Measurements from ENCODE around the gene RPS6KA2. TPM values are rescaled to one million over a fixed set of nuclear protein-coding genes. Genes with fewer than 3 reads are reported as not detected.

The RPS6KA2 gene
- total and polyA plus RNA-seq, 5 experiments from 2014 or later = 2.1 to 13.6 (median 4.8) TPM

GRCh38 chr6:166654573-166654972 lies 27.5 kb upstream of the RPS6KA2 start:
- Mint-ChIP-seq H3K27ac (no peak overlapping the region), H3K27me3 (peaks cover 0 to 39% (median 12%) of the 10 kb centered on the region in 5 donors), H3K36me3 (peaks cover 0 to 5% (median 0%) of the 10 kb centered on the region in 3 donors), H3K4me1 (peaks cover 0 to 18% (median 12%) of the 10 kb centered on the region in 4 donors), H3K9me3 (no peaks in the 10 kb centered on the region), H3K4me3 (no peak overlapping the region)
- POLR2A ChIA-PET = no interaction called here
- DNase-seq = no peak
- no peak for ATAC-seq

- DNase-seq = no peak
- peaks cover 0 to 5% (median 0%) of the 10 kb centered on the region in 3 donors for H3K36me3 Mint-ChIP-seq
- H3K4me1 Mint-ChIP-seq = peaks cover 0 to 18% (median 12%) of the 10 kb centered on the region in 4 donors
- peaks cover 0 to 30% (median 9%) of the 10 kb centered on the region in 5 donors for H3K27me3 Mint-ChIP-seq
- no peak overlapping the region for H3K4me3 Mint-ChIP-seq
- POLR2A ChIA-PET = no interaction called here
- ATAC-seq = no peak
- H3K27ac Mint-ChIP-seq = no peak overlapping the region
- H3K9me3 Mint-ChIP-seq = no peaks in the 10 kb centered on the region
Observed at GRCh38 chr6:166653639-166653941, 26.5 kb upstream of the RPS6KA2 start.

GRCh38 chr6:166650824-166651807 lies 24.1 kb upstream of the RPS6KA2 start:
- ATAC-seq (no peak), DNase-seq (no peak)
- Mint-ChIP-seq H3K27ac (no peak overlapping the region), H3K4me1 (no peaks in the 10 kb centered on the region), H3K36me3 (no peaks in the 10 kb centered on the region), H3K27me3 (peaks cover 0 to 8% (median 0%) of the 10 kb centered on the region in 5 donors), H3K4me3 (no peak overlapping the region), H3K9me3 (no peaks in the 10 kb centered on the region)
- POLR2A ChIA-PET = no interaction called here

- no peak for ATAC-seq
- no peak for DNase-seq
- H3K9me3 Mint-ChIP-seq = peaks cover 0 to 4% (median 0%) of the 10 kb centered on the region in 9 donors
- H3K27me3 Mint-ChIP-seq = peaks cover 0 to 8% (median 0%) of the 10 kb centered on the region in 5 donors
- no peaks in the 10 kb centered on the region for H3K36me3 Mint-ChIP-seq
- no peak overlapping the region for H3K4me3 Mint-ChIP-seq
- no peaks in the 10 kb centered on the region for H3K4me1 Mint-ChIP-seq
- POLR2A ChIA-PET = no interaction called here
- H3K27ac Mint-ChIP-seq = peak overlapping the region in 1 of 10 donors; percentile 32
Observed at GRCh38 chr6:166650047-166650446, 23.0 kb upstream of the RPS6KA2 start.

GRCh38 chr6:166648846-166649245 lies 21.8 kb upstream of the RPS6KA2 start:
- ATAC-seq (no peak), DNase-seq (no peak)
- peaks cover 0 to 8% (median 0%) of the 10 kb centered on the region in 5 donors for H3K27me3 Mint-ChIP-seq
- POLR2A ChIA-PET = no interaction called here
- peaks cover 0 to 6% (median 0%) of the 10 kb centered on the region in 3 donors for H3K36me3 Mint-ChIP-seq
- no peak overlapping the region for H3K27ac Mint-ChIP-seq
- no peak overlapping the region for H3K4me3 Mint-ChIP-seq
- H3K4me1 Mint-ChIP-seq = no peaks in the 10 kb centered on the region
- H3K9me3 Mint-ChIP-seq = peaks cover 0 to 12% (median 4%) of the 10 kb centered on the region in 9 donors

- peaks cover 0 to 19% (median 10%) of the 10 kb centered on the region in 9 donors for H3K9me3 Mint-ChIP-seq
- peaks cover 0 to 16% (median 0%) of the 10 kb centered on the region in 3 donors for H3K36me3 Mint-ChIP-seq
- no peak for ATAC-seq
- POLR2A ChIA-PET = no interaction called here
- H3K4me3 Mint-ChIP-seq = no peak overlapping the region
- H3K4me1 Mint-ChIP-seq = no peaks in the 10 kb centered on the region
- H3K27me3 Mint-ChIP-seq = peaks cover 0 to 8% (median 0%) of the 10 kb centered on the region in 5 donors
- H3K27ac Mint-ChIP-seq = no peak overlapping the region
- DNase-seq = no peak
Observed at GRCh38 chr6:166647896-166648295, 20.8 kb upstream of the RPS6KA2 start.

GRCh38 chr6:166646716-166647115 lies 19.7 kb upstream of the RPS6KA2 start:
- Mint-ChIP-seq H3K4me1 (no peaks in the 10 kb centered on the region), H3K27ac (no peak overlapping the region), H3K9me3 (peaks cover 0 to 29% (median 14%) of the 10 kb centered on the region in 9 donors), H3K4me3 (no peak overlapping the region), H3K27me3 (peaks cover 0 to 4% (median 0%) of the 10 kb centered on the region in 5 donors), H3K36me3 (peaks cover 0 to 21% (median 2%) of the 10 kb centered on the region in 3 donors)
- POLR2A ChIA-PET = no interaction called here
- DNase-seq (no peak), ATAC-seq (no peak)

- ATAC-seq = no peak
- H3K36me3 Mint-ChIP-seq = peaks cover 0 to 21% (median 2%) of the 10 kb centered on the region in 3 donors
- POLR2A ChIA-PET = no interaction called here
- no peaks in the 10 kb centered on the region for H3K4me1 Mint-ChIP-seq
- H3K27ac Mint-ChIP-seq = no peak overlapping the region
- H3K4me3 Mint-ChIP-seq = no peak overlapping the region
- no peak for DNase-seq
- H3K27me3 Mint-ChIP-seq = peaks cover 0 to 5% (median under 1%) of the 10 kb centered on the region in 5 donors
- peaks cover 0 to 31% (median 14%) of the 10 kb centered on the region in 9 donors for H3K9me3 Mint-ChIP-seq
Observed at GRCh38 chr6:166645896-166646295, 18.8 kb upstream of the RPS6KA2 start.

GRCh38 chr6:166644681-166645080 lies 17.6 kb upstream of the RPS6KA2 start:
- Mint-ChIP-seq H3K27ac (no peak overlapping the region), H3K4me3 (no peak overlapping the region), H3K9me3 (peaks cover 0 to 31% (median 14%) of the 10 kb centered on the region in 9 donors), H3K36me3 (peaks cover 0 to 21% (median 2%) of the 10 kb centered on the region in 3 donors), H3K27me3 (peaks cover 1 to 13% (median 3%) of the 10 kb centered on the region in 5 donors), H3K4me1 (peaks cover 4 to 11% (median 6%) of the 10 kb centered on the region in 4 donors)
- ATAC-seq (no peak), DNase-seq (no peak)
- POLR2A ChIA-PET = no interaction called here

- H3K4me3 Mint-ChIP-seq = no peak overlapping the region
Observed at GRCh38 chr6:166643891-166644590, 17.0 kb upstream of the RPS6KA2 start.

GRCh38 chr6:166642646-166643045 lies 15.6 kb upstream of the RPS6KA2 start:
- peaks cover 4 to 33% (median 20%) of the 10 kb centered on the region in 5 donors for H3K27me3 Mint-ChIP-seq
- POLR2A ChIA-PET = no interaction called here
- no peak overlapping the region for H3K4me3 Mint-ChIP-seq
- H3K36me3 Mint-ChIP-seq = peaks cover 0 to 21% (median 2%) of the 10 kb centered on the region in 3 donors
- no peak overlapping the region for H3K27ac Mint-ChIP-seq
- peaks cover 8 to 17% (median 10%) of the 10 kb centered on the region in 4 donors for H3K4me1 Mint-ChIP-seq
- ATAC-seq (no peak), DNase-seq (no peak)
- peaks cover 0 to 31% (median 14%) of the 10 kb centered on the region in 9 donors for H3K9me3 Mint-ChIP-seq

More at GRCh38 chr6:166643891-166644590, 17.0 kb upstream of the RPS6KA2 start:
- Mint-ChIP-seq H3K36me3 (peaks cover 0 to 21% (median 2%) of the 10 kb centered on the region in 3 donors), H3K27ac (no peak overlapping the region), H3K9me3 (peaks cover 0 to 31% (median 14%) of the 10 kb centered on the region in 9 donors), H3K4me1 (peaks cover 4 to 17% (median 8%) of the 10 kb centered on the region in 4 donors), H3K27me3 (peaks cover 4 to 19% (median 9%) of the 10 kb centered on the region in 5 donors)
- POLR2A ChIA-PET = no interaction called here
- DNase-seq = no peak
- ATAC-seq = no peak

- POLR2A ChIA-PET = no interaction called here
- Mint-ChIP-seq H3K4me3 (no peak overlapping the region), H3K4me1 (peaks cover 8 to 17% (median 10%) of the 10 kb centered on the region in 4 donors), H3K36me3 (peaks cover 0 to 21% (median 2%) of the 10 kb centered on the region in 3 donors), H3K27me3 (peaks cover 13 to 55% (median 35%) of the 10 kb centered on the region in 5 donors), H3K9me3 (peaks cover 0 to 30% (median 14%) of the 10 kb centered on the region in 9 donors), H3K27ac (no peak overlapping the region)
- DNase-seq = no peak
- peak; percentile 57 to 70 for ATAC-seq
Observed at GRCh38 chr6:166640342-166641043, 13.4 kb upstream of the RPS6KA2 start.

Data from naive thymus-derived CD8-positive, alpha-beta T cell (primary cell).